K562 (cell line): ENCODE data around the gene GATM. TPM values are rescaled to one million over a fixed set of nuclear protein-coding genes. Genes with fewer than 3 reads are reported as not detected.

Experiments used
- ATAC-seq: fragments of 200-7000 bp; cut with Tn5 transposase; 3 replicates; pipeline ENCODE4 v1.9.1; 2020; ENCODE audit warnings: moderate library complexity
- BruUV-seq: library from RNA; stranded (reverse); fragments of 400-500 nt; replicated peaks from 2 replicates; lab custom pipeline; 2021; lab: Mats Ljungman, UMichigan
- CTCF ChIA-PET: fragments of 300-600 bp; formaldehyde crosslinking; extraction: SDS; loops from one replicate; lab custom pipeline; 2021; ENCODE audit warnings: low intra/inter-chr PET ratio; lab: Yijun Ruan, JAX
- POLR2A ChIA-PET: fragments of 300-600, 350-650 bp; sonication (Branson Sonifier 250); formaldehyde crosslinking; extraction: SDS; loops from one replicate; lab custom pipeline; 2021; ENCODE audit warnings: antibody characterized with exemption, inconsistent platforms; lab: Yijun Ruan, JAX
- DNase-seq, 4 experiments: peaks; one replicate each; pipeline versions ENCODE4 v3.0.0 to v3.0.0-alpha.2; 2011 to 2018; ENCODE audit warnings: low spot score in 3 of 4, mixed read lengths in 3 of 4; ENCODE audit errors: extremely low read depth in 1 of 4
- FAIRE-seq: peaks from 2 replicates; lab custom pipeline; 2011; peaks lifted over from hg19 to GRCh38; lab: Jason Lieb, UNC
- H2AFZ ChIP-seq: 2 replicates; pipeline ENCODE4 v1.6.0; 2011; ENCODE audit warnings: low read depth, low read length, control low read depth, inconsistent platforms
- H3K27ac ChIP-seq: fragments of 200-600 bp; 3 replicates; pipeline ENCODE4 v1.8.0; 2011; ENCODE audit warnings: low read depth, mild to moderate bottlenecking, control low read depth, inconsistent platforms, low read length, moderate library complexity, mixed read lengths; ENCODE audit errors: extremely low read depth
- H3K27me3 ChIP-seq, 2 experiments: fragments of 300-600 bp in 1 of 2; 2 replicates in 1 of 2; 3 replicates in 1 of 2; pipeline versions ENCODE4 v1.6.0 to v1.8.0; 2011; ENCODE audit warnings: inconsistent platforms in 2 of 2, low read length in 2 of 2, mild to moderate bottlenecking in 1 of 2, mixed read lengths in 1 of 2, moderate library complexity in 1 of 2; ENCODE audit not compliant: control insufficient read depth in 2 of 2, insufficient read depth in 2 of 2
- H3K36me3 ChIP-seq: fragments of 300-600 bp; 3 replicates; pipeline ENCODE4 v1.8.0; 2011; ENCODE audit warnings: mild to moderate bottlenecking, low read length, inconsistent platforms; ENCODE audit not compliant: control insufficient read depth, insufficient read depth
- H3K4me1 ChIP-seq, 2 experiments: fragments of 200-600 bp in 1 of 2; replicated peaks in 1 of 2; 2 replicates in 1 of 2; 3 replicates in 1 of 2; pipeline versions ENCODE4 v1.5.1 to v1.8.0; 2011; ENCODE audit warnings: inconsistent platforms in 2 of 2, low read length in 2 of 2, mild to moderate bottlenecking in 1 of 2, mixed read lengths in 1 of 2, moderate library complexity in 1 of 2; ENCODE audit not compliant: control insufficient read depth in 2 of 2, insufficient read depth in 2 of 2
- H3K4me2 ChIP-seq: 2 replicates; pipeline ENCODE4 v1.6.1; 2011; ENCODE audit warnings: low read length, control low read depth, inconsistent platforms, mixed read lengths; ENCODE audit not compliant: insufficient read depth
- H3K4me3 ChIP-seq: fragments of 200-600 bp; sonication (generic), shearing (Covaris generic); 2 replicates; pipeline ENCODE4 v1.5.1; 2016; ENCODE audit warnings: control low read depth, inconsistent platforms
- H3K79me2 ChIP-seq: fragments of 200-600 bp; 3 replicates; pipeline ENCODE4 v1.8.0; 2011; ENCODE audit warnings: low read length, inconsistent platforms; ENCODE audit not compliant: control insufficient read depth, insufficient read depth
- H3K9ac ChIP-seq, 2 experiments: 2 replicates each; pipeline versions ENCODE4 v1.6.0 to v1.6.1; 2011; ENCODE audit warnings: low read depth in 2 of 2, low read length in 2 of 2, control low read depth in 1 of 2, inconsistent platforms in 1 of 2, mild to moderate bottlenecking in 1 of 2, mixed read lengths in 1 of 2; ENCODE audit not compliant: insufficient read depth in 1 of 2
- H3K9me1 ChIP-seq: one replicate; pipeline ENCODE4 v1.6.0; 2011; ENCODE audit warnings: inconsistent platforms, mild to moderate bottlenecking, low read length, moderate library complexity; ENCODE audit not compliant: control insufficient read depth, insufficient read depth
- H3K9me3 ChIP-seq: replicated peaks from 2 replicates; pipeline ENCODE4 v1.5.1; 2011; ENCODE audit warnings: low read depth, low read length, inconsistent platforms; ENCODE audit not compliant: control insufficient read depth, insufficient read depth
- H4K20me1 ChIP-seq: replicated peaks from 2 replicates; pipeline ENCODE4 v1.6.1; 2011; ENCODE audit warnings: low read length, inconsistent platforms, mixed read lengths; ENCODE audit not compliant: control insufficient read depth, insufficient read depth
- CBFA2T3 ChIP-seq: fragments of 450-650 bp; IDR thresholded peaks from 2 replicates; pipeline ENCODE4 v1.6.1; 2017
- HNRNPH1 ChIP-seq: fragments of 200-400 bp; formaldehyde crosslinking; optimal IDR thresholded peaks from 2 replicates; pipeline ENCODE3; 2017; ENCODE audit warnings: low read depth, mild to moderate bottlenecking, low read length, moderate library complexity
- HNRNPK ChIP-seq: fragments of 200-400 bp; formaldehyde crosslinking; IDR thresholded peaks from one replicate; pipeline ENCODE4 v1.6.1; 2018; ENCODE audit warnings: mild to moderate bottlenecking, low read depth, low read length; ENCODE audit not compliant: poor library complexity, severe bottlenecking
- ILF3 ChIP-seq: fragments of 450-650 bp; IDR thresholded peaks from 2 replicates; pipeline ENCODE4 v1.6.1; 2018; ENCODE audit warnings: antibody characterized with exemption, mild to moderate bottlenecking, moderate library complexity, borderline replicate concordance
- MCM7 ChIP-seq, 2 experiments: fragments of 450-650 bp; IDR thresholded peaks; 2 replicates each; pipeline ENCODE4 v1.6.1; 2016 to 2018
- POLR2AphosphoS2 ChIP-seq: IDR thresholded peaks from 2 replicates; pipeline ENCODE4 v1.6.1; 2012; ENCODE audit warnings: low read length, improper control_type of control experiment
- RB1 ChIP-seq: fragments of 450-650 bp; IDR thresholded peaks from 2 replicates; pipeline ENCODE4 v1.6.1; 2017; ENCODE audit warnings: low read depth, mild to moderate bottlenecking
- RBM17 ChIP-seq: fragments of 200-400 bp; formaldehyde crosslinking; IDR thresholded peaks from 2 replicates; pipeline ENCODE4 v1.6.1; 2017; ENCODE audit warnings: low read depth, mild to moderate bottlenecking, low read length, borderline replicate concordance
- SMAD1 ChIP-seq: fragments of 150-350 bp; IDR thresholded peaks from 2 replicates; pipeline ENCODE4 v1.6.1; 2014; ENCODE audit warnings: low read length, low read depth; ENCODE audit not compliant: partially characterized antibody
- SNIP1 ChIP-seq: fragments of 450-650 bp; IDR thresholded peaks from 2 replicates; pipeline ENCODE4 v1.7.1; 2017; ENCODE audit warnings: low read depth, mild to moderate bottlenecking
- THRA ChIP-seq: fragments of 450-650 bp; IDR thresholded peaks from 2 replicates; pipeline ENCODE4 v1.6.1; 2017; ENCODE audit warnings: mild to moderate bottlenecking, moderate library complexity
- THRAP3 ChIP-seq: fragments of 450-650 bp; IDR thresholded peaks from 2 replicates; pipeline ENCODE4 v1.6.1; 2016; ENCODE audit warnings: mild to moderate bottlenecking, inconsistent platforms, borderline replicate concordance
- UBTF ChIP-seq, 2 experiments: IDR thresholded peaks; 2 replicates each; pipeline ENCODE4 v1.6.1; 2012; ENCODE audit warnings: improper control_type of control experiment in 2 of 2, low read depth in 2 of 2, low read length in 2 of 2, borderline replicate concordance in 1 of 2
- ZBTB8A ChIP-seq: fragments of 450-650 bp; IDR thresholded peaks from 2 replicates; pipeline ENCODE4 v1.6.1; 2018; ENCODE audit warnings: mild to moderate bottlenecking, moderate library complexity; ENCODE audit not compliant: partially characterized antibody
- ZFP36 ChIP-seq: fragments of 150-350 bp; IDR thresholded peaks from 2 replicates; pipeline ENCODE4 v1.6.1; 2018; ENCODE audit warnings: low read length, low read depth; ENCODE audit not compliant: partially characterized antibody
- ZNF253 ChIP-seq: fragments of 250-450 bp; sonication (Bioruptor Pico); conservative IDR thresholded peaks from 2 replicates; pipeline ENCODE4 v1.6.1; 2021; ENCODE audit warnings: mild to moderate bottlenecking
- ZNF699 ChIP-seq: fragments of 250-450 bp; sonication (Bioruptor Pico); IDR thresholded peaks from 2 replicates; pipeline ENCODE4 v1.8.0; 2021; ENCODE audit warnings: mild to moderate bottlenecking, moderate library complexity; ENCODE audit not compliant: insufficient replicate concordance
- WGBS: fragments of 100-300 bp; shearing (Covaris generic); methylation state at CpG from one replicate; pipeline ENCODE4 v1.1.6; 2016; ENCODE audit warnings: low coverage, mixed read lengths; ENCODE audit not compliant: insufficient coverage; ENCODE audit errors: missing lambda C conversion rate; 5-methylcytosine and 5-hydroxymethylcytosine counted together
- in situ Hi-C: fragments of 300-500 bp; cut with MboI; formaldehyde crosslinking; loops from 4 replicates; pipeline ENCODE4 v1.15.0; 2018; ENCODE audit warnings: inconsistent platforms, mixed read lengths
- intact Hi-C: fragments of 100-400 bp; cut with micrococcal nuclease; formaldehyde crosslinking; loops from 2 replicates; pipeline ENCODE4 v1.14.2; 2022
- polyA plus RNA-seq, 8 experiments: library from polyadenylated mRNA; depleted of rRNA in 4 of 8; stranded (reverse) in 5 of 8; unstranded in 3 of 8; fragments of >200 nt; fragmentation: Nextera tagmentation in 2 of 8; fragmentation: Illumina TruSeq in 1 of 8; extraction: Ambion mirVana in 2 of 8; extraction: Trizol in 1 of 8; gene quantifications; 2 replicates each; pipeline versions ENCODE4 v1.2.1 to v1.2.3, GENCODE V29; 2011 to 2014; ENCODE audit warnings: inconsistent platforms in 1 of 8, missing spikeins in 1 of 8
- total RNA-seq, 7 experiments: library from RNA; depleted of rRNA in 6 of 7; stranded (reverse); fragments of >200 nt in 6 of 7; fragmentation: Illumina TruSeq in 2 of 7; extraction: Trizol in 2 of 7; gene quantifications; 2 replicates each; pipeline versions ENCODE4 v1.2.1 to v1.2.3, GENCODE V29; 2011 to 2021; ENCODE audit warnings: low replicate concordance in 1 of 7
- TF ChIP-seq, protein P1 (sequence below): sonication (generic); IDR thresholded peaks from 2 replicates; pipeline ENCODE4 v1.6.1; 2016

GATM gene
- total and polyA plus RNA-seq, 9 of the 15 experiments (the other 6 are each of a cell fraction or from before 2014, with no cell fraction given) = 0.11 to 1.1 (median 0.65) TPM

DNA sequence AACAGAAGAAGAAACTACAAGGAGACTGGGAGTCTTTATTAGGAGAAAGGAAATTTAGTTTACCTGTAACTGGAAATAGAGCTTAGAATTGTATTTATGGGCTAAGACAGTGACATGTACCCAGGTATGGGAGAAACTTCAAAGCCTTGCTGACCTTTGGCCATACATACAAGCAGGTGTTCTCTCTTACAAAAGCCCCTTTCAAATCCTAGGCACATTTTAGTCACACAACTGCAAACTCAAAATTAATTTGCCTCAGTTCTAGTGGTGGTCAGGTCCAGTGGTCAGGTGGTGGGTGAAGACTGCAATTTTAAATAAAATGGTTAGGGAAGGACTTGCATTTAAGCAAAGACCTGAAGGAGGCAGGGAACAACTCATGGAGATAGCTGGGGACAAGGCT lies 30.4 kb downstream of the GATM start (continued):
- TF ChIP-seq THRA (no peak), CBFA2T3 (no peak), THRAP3 (no peak), POLR2AphosphoS2 (no peak), RBM17 (no peak), HNRNPH1 (no peak), SNIP1 (no peak)

DNA sequence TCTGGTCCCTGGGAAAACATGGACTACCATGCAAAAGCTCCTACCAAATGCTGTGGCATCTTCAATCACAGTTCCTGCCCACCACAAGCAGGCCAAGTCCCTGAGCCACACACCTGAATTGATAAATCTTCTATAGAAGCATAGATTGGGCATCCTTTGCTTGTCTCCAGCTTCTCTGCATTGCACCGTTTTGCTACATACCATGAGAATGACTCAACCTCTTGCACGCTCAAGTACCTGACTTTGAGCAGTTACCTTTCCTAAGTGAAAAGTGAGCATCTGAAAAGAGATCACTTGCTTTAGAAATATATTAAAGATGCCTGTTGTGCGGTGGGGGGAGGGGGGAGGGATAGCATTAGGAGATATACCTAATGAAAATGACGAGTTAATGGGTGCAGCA lies 31.3 kb downstream of the GATM start:
- DNase-seq (no peak), ATAC-seq (no peak), FAIRE-seq (no peak)
- Histone ChIP-seq H3K36me3 (no peaks in the 10 kb centered on the region), H3K4me1 (no peaks in the 10 kb centered on the region), H3K9ac (no peak overlapping the region), H3K27me3 (peaks cover 13 to 19% of the 10 kb centered on the region in 2 experiments; a peak in 4 of 5 replicates), H3K9me1 (no peaks in the 10 kb centered on the region), H3K4me3 (no peak overlapping the region), H3K79me2 (no peaks in the 10 kb centered on the region), H3K4me2 (no peak overlapping the region), H4K20me1 (no peaks in the 10 kb centered on the region), H3K9me3 (no peaks in the 10 kb centered on the region), H3K27ac (no peak overlapping the region), H2AFZ (no peak overlapping the region)
- CTCF ChIA-PET = no interaction called here
- 1% methylated on average over 4 of the region's 4 CpGs for WGBS
- intact Hi-C loops = no loop called here
- in situ Hi-C loops = no loop called here
- no TSS peak for BruUV-seq
- POLR2A ChIA-PET = no interaction called here
- TF ChIP-seq HNRNPH1 (no peak), RB1 (no peak), HNRNPK (no peak), ILF3 (no peak), ZBTB8A (no peak), SMAD1 (no peak), MCM7 (IDR thresholded peaks at IDR 0.05) (no peak), ZFP36 (no peak), ZNF699 (CRISPR knock-in tag) (no peak), UBTF (IDR thresholded peaks at IDR 0.05; ENCODE audit: borderline replicate concordance in 1 of 2, low read depth in 2 of 2, low read length in 2 of 2) (no peak), ZNF253 (CRISPR knock-in tag) (no peak)
- TF ChIP-seq, protein P1, sequence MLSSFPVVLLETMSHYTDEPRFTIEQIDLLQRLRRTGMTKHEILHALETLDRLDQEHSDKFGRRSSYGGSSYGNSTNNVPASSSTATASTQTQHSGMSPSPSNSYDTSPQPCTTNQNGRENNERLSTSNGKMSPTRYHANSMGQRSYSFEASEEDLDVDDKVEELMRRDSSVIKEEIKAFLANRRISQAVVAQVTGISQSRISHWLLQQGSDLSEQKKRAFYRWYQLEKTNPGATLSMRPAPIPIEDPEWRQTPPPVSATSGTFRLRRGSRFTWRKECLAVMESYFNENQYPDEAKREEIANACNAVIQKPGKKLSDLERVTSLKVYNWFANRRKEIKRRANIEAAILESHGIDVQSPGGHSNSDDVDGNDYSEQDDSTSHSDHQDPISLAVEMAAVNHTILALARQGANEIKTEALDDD = no peak
